AG09309 (cell line): ENCODE data around the gene PLEKHG5.
A peak's percentile ranks its signal among the peaks of the same experiment; 100 is the strongest.

Experiments
- DNase-seq: peaks from one replicate; pipeline ENCODE4 v3.0.0-alpha.2; 2010; ENCODE audit warnings: low read depth
- H3K4me3 ChIP-seq: 2 replicates; pipeline ENCODE4 v1.5.1; 2011; ENCODE audit warnings: mild to moderate bottlenecking, low read depth, low read length, moderate library complexity; ENCODE audit not compliant: control insufficient read depth
- TF ChIP-seq, protein P1 (sequence below): IDR thresholded peaks from 2 replicates; pipeline ENCODE4 v1.5.1; 2011; ENCODE audit warnings: mild to moderate bottlenecking, low read depth, low read length, inconsistent platforms; ENCODE audit not compliant: insufficient read depth, control insufficient read depth; ENCODE audit errors: missing control alignments

Gene PLEKHG5

DNA sequence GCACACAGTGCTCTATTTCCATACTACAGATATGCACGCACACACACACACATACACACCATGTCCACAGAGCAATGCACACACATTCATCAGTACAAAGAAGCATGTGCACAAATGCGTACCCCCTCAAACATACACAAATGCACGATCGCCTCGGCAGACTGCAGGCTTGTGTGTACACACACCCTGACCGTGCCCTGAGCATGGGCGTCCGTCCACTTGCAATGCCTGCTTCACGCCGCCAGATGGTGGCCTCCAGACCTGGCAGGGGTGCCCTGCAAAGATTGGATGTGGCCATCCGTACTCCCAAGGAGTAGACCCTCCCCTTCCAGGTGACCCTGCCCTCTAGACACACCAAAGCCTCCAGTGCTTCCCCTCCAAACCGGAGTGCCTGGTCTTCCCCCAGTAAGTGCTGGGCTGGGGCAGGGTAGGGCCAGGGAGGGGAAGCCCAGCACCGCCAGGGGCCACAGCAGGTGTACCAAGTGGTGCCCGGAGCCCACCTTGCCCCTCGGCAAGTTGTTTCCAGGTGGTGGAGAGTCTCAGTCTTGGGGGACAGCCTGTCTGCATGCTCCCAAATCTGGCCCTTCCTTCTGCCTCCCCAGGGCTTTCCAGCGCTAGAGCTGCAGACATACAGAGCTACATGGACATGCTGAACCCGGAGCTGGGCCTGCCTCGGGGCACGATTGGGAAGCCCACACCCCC lies 46.3 kb downstream of the PLEKHG5 start:
- DNase-seq, result no peak
- TF ChIP-seq, protein P1, sequence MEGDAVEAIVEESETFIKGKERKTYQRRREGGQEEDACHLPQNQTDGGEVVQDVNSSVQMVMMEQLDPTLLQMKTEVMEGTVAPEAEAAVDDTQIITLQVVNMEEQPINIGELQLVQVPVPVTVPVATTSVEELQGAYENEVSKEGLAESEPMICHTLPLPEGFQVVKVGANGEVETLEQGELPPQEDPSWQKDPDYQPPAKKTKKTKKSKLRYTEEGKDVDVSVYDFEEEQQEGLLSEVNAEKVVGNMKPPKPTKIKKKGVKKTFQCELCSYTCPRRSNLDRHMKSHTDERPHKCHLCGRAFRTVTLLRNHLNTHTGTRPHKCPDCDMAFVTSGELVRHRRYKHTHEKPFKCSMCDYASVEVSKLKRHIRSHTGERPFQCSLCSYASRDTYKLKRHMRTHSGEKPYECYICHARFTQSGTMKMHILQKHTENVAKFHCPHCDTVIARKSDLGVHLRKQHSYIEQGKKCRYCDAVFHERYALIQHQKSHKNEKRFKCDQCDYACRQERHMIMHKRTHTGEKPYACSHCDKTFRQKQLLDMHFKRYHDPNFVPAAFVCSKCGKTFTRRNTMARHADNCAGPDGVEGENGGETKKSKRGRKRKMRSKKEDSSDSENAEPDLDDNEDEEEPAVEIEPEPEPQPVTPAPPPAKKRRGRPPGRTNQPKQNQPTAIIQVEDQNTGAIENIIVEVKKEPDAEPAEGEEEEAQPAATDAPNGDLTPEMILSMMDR, result peak; percentile 61
- H3K4me3 ChIP-seq, result no peak overlapping the region

DNA sequence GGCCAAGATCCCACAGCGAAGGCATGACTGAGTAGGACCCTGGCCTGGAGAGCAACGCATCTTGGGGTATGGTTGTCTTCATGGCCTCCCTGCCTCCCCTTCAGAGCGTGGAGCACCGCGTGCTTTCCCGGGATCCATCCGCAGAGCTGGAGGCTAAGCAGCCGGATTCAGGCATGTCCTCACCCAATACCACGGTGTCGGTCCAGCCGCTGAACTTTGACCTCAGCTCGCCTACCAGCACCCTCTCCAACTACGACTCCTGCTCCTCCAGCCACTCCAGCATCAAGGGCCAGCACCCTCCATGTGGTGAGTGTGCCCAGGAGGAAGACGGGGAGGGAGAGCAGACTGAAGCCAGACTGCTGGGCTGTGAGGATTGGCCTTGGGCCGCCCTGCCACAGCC lies 47.1 kb downstream of the PLEKHG5 start:
- TF ChIP-seq, protein P1, result no peak
- no peak for DNase-seq
- H3K4me3 ChIP-seq, result no peak overlapping the region

DNA sequence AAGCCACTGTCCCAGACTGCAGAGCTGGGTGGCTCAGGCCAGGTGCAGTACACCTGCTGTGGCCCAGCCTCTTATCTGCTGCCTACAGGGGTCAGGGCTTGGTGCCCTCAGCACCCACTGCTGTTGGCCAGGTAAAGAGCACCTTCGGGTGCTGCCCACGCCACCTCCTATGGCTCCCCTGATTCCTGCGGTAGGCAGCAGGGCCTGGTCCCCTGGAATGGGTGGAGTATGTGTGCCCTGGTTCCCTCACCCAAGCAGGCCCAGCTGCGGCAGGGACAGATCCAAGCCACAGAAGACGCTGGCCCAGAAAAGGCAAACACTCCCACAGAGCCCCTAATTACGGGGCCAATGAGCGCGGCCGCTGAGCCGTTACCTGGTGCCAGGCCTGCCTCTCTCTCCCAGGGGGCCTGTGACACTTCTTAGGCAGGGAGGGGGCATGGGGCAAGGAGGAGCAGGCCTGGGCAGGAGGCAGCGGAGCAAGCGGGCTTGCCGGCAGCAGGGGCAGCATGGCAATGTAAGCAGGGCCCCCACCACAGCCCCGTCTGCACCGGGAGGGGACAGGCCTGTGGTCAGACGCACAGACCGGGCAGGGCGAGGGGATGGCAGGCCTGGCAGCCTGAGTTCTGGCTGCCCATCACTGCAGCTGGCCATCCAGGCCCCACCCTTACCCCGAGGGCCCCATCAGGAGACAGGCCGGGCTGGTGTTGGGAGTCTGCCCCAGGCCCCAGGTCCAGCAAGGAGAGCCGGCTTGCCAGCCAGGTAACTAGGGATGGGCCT lies 47.9 kb downstream of the PLEKHG5 start:
- TF ChIP-seq, protein P1, result no peak
- DNase-seq, result no peak
- H3K4me3 ChIP-seq, result no peak overlapping the region

DNA sequence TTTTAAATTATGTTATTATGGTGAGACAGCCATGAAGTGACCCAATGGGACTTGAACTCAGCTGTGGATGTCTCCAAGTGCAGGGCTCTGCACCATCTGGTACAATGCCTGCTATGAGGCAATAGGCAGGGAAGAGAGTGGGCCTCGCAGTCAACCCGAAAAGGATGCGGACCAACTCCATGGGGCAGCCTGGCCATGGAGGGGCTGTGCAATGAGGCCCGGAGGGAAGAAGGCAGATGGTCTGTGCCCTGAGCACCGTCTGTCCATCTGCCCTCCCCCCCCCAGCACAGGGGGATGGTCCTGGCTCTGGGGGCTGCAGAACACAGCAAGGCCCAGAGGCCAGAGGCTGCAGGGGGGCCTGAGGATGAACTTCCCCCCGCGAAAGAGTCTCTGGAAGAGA lies 49.9 kb downstream of the PLEKHG5 start:
- no peak for DNase-seq
- TF ChIP-seq, protein P1, result no peak
- H3K4me3 ChIP-seq, result no peak overlapping the region

- no peak overlapping the region for H3K4me3 ChIP-seq
- no peak for DNase-seq
- TF ChIP-seq, protein P1, result no peak
Observed at GRCh38 chr1:6440198-6441126, 51.0 kb downstream of the PLEKHG5 start.

DNA sequence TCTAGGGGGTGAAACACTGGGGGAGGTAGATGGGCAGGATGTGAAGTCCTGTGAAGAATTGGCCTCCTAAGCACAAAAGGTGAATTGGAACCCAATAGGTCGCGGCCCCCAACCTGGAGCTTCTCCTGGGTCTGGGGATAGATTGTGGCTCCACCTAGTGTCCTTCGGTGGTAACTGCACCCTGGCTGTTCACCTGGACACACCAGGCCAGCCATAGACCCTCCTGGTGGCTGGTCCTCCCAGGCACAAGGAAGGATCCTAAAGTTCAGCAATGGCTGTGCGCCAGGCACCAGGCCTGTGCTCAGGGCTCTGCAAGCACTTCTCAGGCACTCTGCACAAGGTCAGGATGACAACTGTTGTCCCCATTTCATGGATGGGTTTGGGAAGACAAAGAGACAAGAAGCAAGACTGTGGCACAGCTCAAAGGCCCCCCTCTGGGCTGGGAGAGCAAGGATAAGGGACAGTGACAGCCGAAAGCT lies 53.4 kb downstream of the PLEKHG5 start:
- DNase-seq, result no peak
- H3K4me3 ChIP-seq, result no peak overlapping the region
- TF ChIP-seq, protein P1, result peak; percentile 93
